WTC11 (cell line): Measurements from ENCODE around the gene NMB. TPM values are rescaled to one million over a fixed set of nuclear protein-coding genes. Genes with fewer than 3 reads are reported as not detected.

ENCODE experiments used
- ATAC-seq: fragments of 200-7000 bp; cut with Tn5 transposase; 2 replicates; pipeline ENCODE4 v1.10.0; 2021; ENCODE audit warnings: mild to moderate bottlenecking, moderate library complexity
- CTCF ChIA-PET: fragments of 300-600 bp; sonication (Branson Sonifier 250); formaldehyde crosslinking; loops from one replicate; lab custom pipeline; 2021; ENCODE audit warnings: antibody characterized with exemption; lab: Charles Lee
- POLR2A ChIA-PET: fragments of 350-600 bp; sonication (Branson Sonifier 250); formaldehyde crosslinking; loops from one replicate; lab custom pipeline; 2021; ENCODE audit warnings: antibody characterized with exemption; lab: Charles Lee
- DNase-seq: peaks from one replicate; pipeline ENCODE4 v3.0.0; 2021; ENCODE audit warnings: low spot score
- H3K27ac Mint-ChIP-seq: 2 replicates; pipeline ENCODE4 v1.8.0; 2021; ENCODE audit warnings: mixed read lengths
- H3K27me3 Mint-ChIP-seq: 2 replicates; pipeline ENCODE4 v1.8.0; 2021; ENCODE audit warnings: low read depth, mild to moderate bottlenecking, moderate library complexity, mixed read lengths
- H3K36me3 Mint-ChIP-seq: 2 replicates; pipeline ENCODE4 v1.8.0; 2021; ENCODE audit warnings: mixed read lengths
- H3K4me1 Mint-ChIP-seq: 2 replicates; pipeline ENCODE4 v1.8.0; 2022; ENCODE audit warnings: mixed read lengths
- H3K4me3 Mint-ChIP-seq: 2 replicates; pipeline ENCODE4 v1.8.0; 2021; ENCODE audit warnings: mild to moderate bottlenecking, moderate library complexity, mixed read lengths
- H3K9me3 Mint-ChIP-seq: 2 replicates; pipeline ENCODE4 v1.8.0; 2021; ENCODE audit warnings: mixed read lengths
- ARID4B ChIP-seq: sonication (generic); formaldehyde crosslinking; IDR thresholded peaks from 2 replicates; pipeline ENCODE4 v1.8.0; 2023; ENCODE audit warnings: missing genetic modification reagents, mild to moderate bottlenecking, borderline replicate concordance
- CREM ChIP-seq: sonication (generic); formaldehyde crosslinking; IDR thresholded peaks from 2 replicates; pipeline ENCODE4 v1.8.1; 2022; ENCODE audit warnings: mild to moderate bottlenecking, missing genetic modification reagents, moderate library complexity
- CTCF ChIP-seq: fragments of 200-600 bp; IDR thresholded peaks from 2 replicates; pipeline ENCODE4 v1.8.0; 2022; ENCODE audit warnings: antibody characterized with exemption
- GRHL2 ChIP-seq: fragments of 250-450 bp; sonication (Bioruptor Pico); IDR thresholded peaks from 2 replicates; pipeline ENCODE4 v1.8.0; 2022; ENCODE audit warnings: mild to moderate bottlenecking, moderate library complexity; ENCODE audit not compliant: insufficient replicate concordance, severe bottlenecking
- MYBL2 ChIP-seq: sonication (generic); formaldehyde crosslinking; IDR thresholded peaks from 2 replicates; pipeline ENCODE4 v1.8.1; 2023; ENCODE audit warnings: mild to moderate bottlenecking, moderate library complexity, missing genetic modification reagents
- NR1H2 ChIP-seq: sonication (generic); formaldehyde crosslinking; IDR thresholded peaks from 2 replicates; pipeline ENCODE4 v1.9.0; 2021; ENCODE audit warnings: mild to moderate bottlenecking, moderate library complexity, missing genetic modification reagents
- TEAD4 ChIP-seq: sonication (generic); formaldehyde crosslinking; IDR thresholded peaks from 2 replicates; pipeline ENCODE4 v1.8.0; 2022; ENCODE audit warnings: mild to moderate bottlenecking, missing genetic modification reagents
- TP53 ChIP-seq: sonication (generic); formaldehyde crosslinking; IDR thresholded peaks from 2 replicates; pipeline ENCODE4 v1.8.1; 2023; ENCODE audit warnings: mild to moderate bottlenecking, missing genetic modification reagents
- ZBTB21 ChIP-seq: sonication (generic); formaldehyde crosslinking; IDR thresholded peaks from 2 replicates; pipeline ENCODE4 v1.8.1; 2023; ENCODE audit warnings: mild to moderate bottlenecking, missing genetic modification reagents, borderline replicate concordance
- ZNF219 ChIP-seq: sonication (generic); formaldehyde crosslinking; IDR thresholded peaks from 2 replicates; pipeline ENCODE4 v1.8.0; 2023; ENCODE audit warnings: missing genetic modification reagents, mild to moderate bottlenecking, borderline replicate concordance
- ZNF263 ChIP-seq: sonication (generic); formaldehyde crosslinking; IDR thresholded peaks from 2 replicates; pipeline ENCODE4 v1.8.1; 2022; ENCODE audit warnings: low read depth, mild to moderate bottlenecking, moderate library complexity, missing genetic modification reagents
- ZNF317 ChIP-seq: sonication (generic); formaldehyde crosslinking; IDR thresholded peaks from 2 replicates; pipeline ENCODE4 v1.8.1; 2023; ENCODE audit warnings: low read depth, mild to moderate bottlenecking, moderate library complexity, missing genetic modification reagents, borderline replicate concordance
- ZNF512 ChIP-seq: sonication (generic); formaldehyde crosslinking; IDR thresholded peaks from 2 replicates; pipeline ENCODE4 v1.8.1; 2022; ENCODE audit warnings: missing genetic modification reagents, borderline replicate concordance
- total RNA-seq: library from RNA; stranded (reverse); gene quantifications from 3 replicates; pipeline ENCODE4 v1.2.3, GENCODE V29; 2021

Gene NMB
- total RNA-seq, 1 experiment from 2014 or later, result 14.9 TPM

GRCh38 chr15:84609818-84610525 lies 48.0 kb downstream of the NMB start:
- peak overlapping the region; percentile 20; the same call in 1 of the 2 replicates for H3K27ac Mint-ChIP-seq
- no peak overlapping the region for H3K4me3 Mint-ChIP-seq
- peaks cover 76% of the 10 kb centered on the region for H3K4me1 Mint-ChIP-seq
- no peak for ATAC-seq
- ChIA-PET CTCF (interaction anchor here (2.6 kb wide), 1 partner anchor 11 kb away, joined by 12 read pairs; no protein-coding TSS in a partner anchor), POLR2A (interaction anchor here (0.7 kb wide), 1 partner anchor 242 kb away, joined by 3 read pairs; no protein-coding TSS in a partner anchor)
- peaks cover 59% of the 10 kb centered on the region for H3K36me3 Mint-ChIP-seq
- DNase-seq, result no peak
- no peaks in the 10 kb centered on the region for H3K27me3 Mint-ChIP-seq
- no peaks in the 10 kb centered on the region for H3K9me3 Mint-ChIP-seq
- TF ChIP-seq ZNF263 (CRISPR knock-in tag) (no peak), CTCF (no peak), ZNF317 (no peak), TEAD4 (CRISPR knock-in tag) (no peak), NR1H2 (CRISPR knock-in tag) (no peak), MYBL2 (no peak), ZNF512 (no peak), ZNF219 (no peak)

GRCh38 chr15:84608707-84609284 lies 49.2 kb downstream of the NMB start:
- Mint-ChIP-seq H3K4me3 (0 out of 2 replicates have a peak overlapping the region, but pooled peaks have one; percentile 12), H3K27me3 (no peaks in the 10 kb centered on the region), H3K4me1 (peaks cover 80% of the 10 kb centered on the region), H3K36me3 (peaks cover 62% of the 10 kb centered on the region), H3K27ac (0 out of 2 replicates have a peak overlapping the region, but pooled peaks have one; percentile 66), H3K9me3 (no peaks in the 10 kb centered on the region)
- ChIA-PET CTCF (interaction anchor here (1.0 to 2.6 kb wide), 2 partner anchors 10 to 21 kb away, joined by 8 to 12 read pairs; no protein-coding TSS in a partner anchor), POLR2A (interaction anchor here (0.5 kb wide), 1 partner anchor 199 kb away, joined by 5 read pairs; no protein-coding TSS in a partner anchor)
- no peak for TF ChIP-seq ARID4B (CRISPR knock-in tag)
- no peak for TF ChIP-seq ZNF263 (CRISPR knock-in tag)
- TF ChIP-seq GRHL2, result no peak
- no peak for TF ChIP-seq CREM (CRISPR knock-in tag)
- TF ChIP-seq TP53, result no peak
- no peak for TF ChIP-seq ZBTB21
- DNase-seq (no peak), ATAC-seq (peak; percentile 26)
